ENCODE results near the gene BCO1. TPM values are rescaled to one million over a fixed set of nuclear protein-coding genes. Genes with fewer than 3 reads are reported as not detected.
A peak's percentile ranks its signal among the peaks of the same experiment; 100 is the strongest.

BCO1 gene
- total RNA-seq, 1 donor = not detected

DNA sequence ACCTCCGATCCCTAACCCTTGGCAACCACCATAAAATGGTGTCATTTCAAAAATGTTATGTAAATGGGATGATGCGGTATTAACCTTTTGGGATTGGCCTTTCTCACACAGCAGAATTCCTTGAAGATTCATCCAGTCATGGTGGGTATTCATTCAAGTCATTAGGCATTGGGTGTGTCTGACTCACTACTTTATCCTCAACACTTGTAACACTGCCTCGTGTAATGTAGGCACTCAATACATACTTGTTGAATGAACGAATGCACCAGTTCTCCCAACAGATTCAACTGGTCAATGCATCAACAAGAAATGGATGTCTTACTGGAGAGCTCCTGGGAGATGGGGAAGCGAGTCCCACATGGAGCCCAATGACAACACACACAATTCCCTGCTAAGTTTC, 54.4 kb downstream of the BCO1 start:
- peaks cover 18% of the 10 kb centered on the region for H3K4me1 ChIP-seq (ENCODE audit: insufficient read depth, low read length)
- TF ChIP-seq, protein P1, sequence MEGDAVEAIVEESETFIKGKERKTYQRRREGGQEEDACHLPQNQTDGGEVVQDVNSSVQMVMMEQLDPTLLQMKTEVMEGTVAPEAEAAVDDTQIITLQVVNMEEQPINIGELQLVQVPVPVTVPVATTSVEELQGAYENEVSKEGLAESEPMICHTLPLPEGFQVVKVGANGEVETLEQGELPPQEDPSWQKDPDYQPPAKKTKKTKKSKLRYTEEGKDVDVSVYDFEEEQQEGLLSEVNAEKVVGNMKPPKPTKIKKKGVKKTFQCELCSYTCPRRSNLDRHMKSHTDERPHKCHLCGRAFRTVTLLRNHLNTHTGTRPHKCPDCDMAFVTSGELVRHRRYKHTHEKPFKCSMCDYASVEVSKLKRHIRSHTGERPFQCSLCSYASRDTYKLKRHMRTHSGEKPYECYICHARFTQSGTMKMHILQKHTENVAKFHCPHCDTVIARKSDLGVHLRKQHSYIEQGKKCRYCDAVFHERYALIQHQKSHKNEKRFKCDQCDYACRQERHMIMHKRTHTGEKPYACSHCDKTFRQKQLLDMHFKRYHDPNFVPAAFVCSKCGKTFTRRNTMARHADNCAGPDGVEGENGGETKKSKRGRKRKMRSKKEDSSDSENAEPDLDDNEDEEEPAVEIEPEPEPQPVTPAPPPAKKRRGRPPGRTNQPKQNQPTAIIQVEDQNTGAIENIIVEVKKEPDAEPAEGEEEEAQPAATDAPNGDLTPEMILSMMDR (IDR thresholded peaks at IDR 0.05; ENCODE audit: extremely low read depth, low read depth, low read length) = no peak
- no peak for DNase-seq (ENCODE audit: insufficient read length, low spot score, missing footprints)
- H3K4me3 ChIP-seq (ENCODE audit: insufficient read depth, low read length) = no peak overlapping the region
- H3K27me3 ChIP-seq (ENCODE audit: insufficient read depth, low read length) = no peaks in the 10 kb centered on the region
- no peaks in the 10 kb centered on the region for H3K9me3 ChIP-seq (ENCODE audit: low read depth, low read length)
- H3K36me3 ChIP-seq (ENCODE audit: insufficient read depth, low read length) = no peaks in the 10 kb centered on the region
- H3K79me2 ChIP-seq (ENCODE audit: insufficient read depth, low read length) = no peaks in the 10 kb centered on the region
- H2AFZ ChIP-seq (ENCODE audit: low read length) = no peak overlapping the region
- no peaks in the 10 kb centered on the region for H4K20me1 ChIP-seq (ENCODE audit: insufficient read depth, low read length)
- no peak overlapping the region for H3K4me2 ChIP-seq (ENCODE audit: insufficient read depth, low read length)
- no peak overlapping the region for H3K27ac ChIP-seq (ENCODE audit: low read depth, low read length)

DNA sequence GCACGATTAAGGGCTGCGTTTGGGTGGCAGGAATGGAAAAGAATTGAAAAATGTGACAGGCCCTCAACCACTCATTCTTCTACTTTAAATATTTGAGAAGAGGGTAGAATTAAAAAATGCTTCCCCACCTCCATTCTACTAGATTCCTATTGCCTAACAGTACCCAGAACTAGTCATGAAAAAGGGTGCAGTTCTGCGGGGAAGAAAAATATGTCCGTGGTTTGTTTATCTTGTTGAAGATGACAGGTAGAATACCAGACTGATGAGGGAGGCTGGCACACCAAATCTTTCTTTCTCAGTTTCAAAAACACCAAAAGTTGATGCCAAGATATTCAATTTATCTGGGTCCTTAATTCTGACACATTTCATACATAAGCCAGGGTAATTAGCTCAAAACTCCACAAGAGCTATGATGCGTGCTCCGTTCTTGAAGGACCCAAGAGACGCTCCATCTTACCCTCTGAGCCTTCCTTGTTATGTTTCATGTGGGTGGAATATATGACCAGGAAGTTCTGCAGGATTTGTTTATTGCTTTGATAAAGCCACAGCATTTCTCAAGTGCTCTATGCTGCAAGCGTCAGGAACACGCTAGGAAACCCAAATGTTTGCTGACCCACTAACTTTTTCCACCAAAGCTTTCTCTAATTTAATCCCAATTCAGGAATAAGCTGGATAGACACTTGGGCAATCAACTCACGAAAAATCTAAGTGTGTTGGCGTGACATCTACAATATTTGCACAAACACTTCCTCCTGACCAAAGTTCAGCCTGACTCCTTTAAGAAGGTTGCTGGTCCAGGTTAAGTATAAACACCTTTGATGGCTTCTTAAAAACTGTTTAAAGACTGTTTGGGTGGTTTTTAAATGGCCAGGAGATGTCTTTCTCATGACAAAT, 55.7 kb downstream of the BCO1 start:
- Histone ChIP-seq H3K4me3 (ENCODE audit: insufficient read depth, low read length) (peak overlapping the region; percentile 38), H3K4me1 (ENCODE audit: insufficient read depth, low read length) (peaks cover 18% of the 10 kb centered on the region), H3K27ac (ENCODE audit: low read depth, low read length) (peak overlapping the region; percentile 69), H3K9me3 (ENCODE audit: low read depth, low read length) (no peaks in the 10 kb centered on the region), H3K79me2 (ENCODE audit: insufficient read depth, low read length) (no peaks in the 10 kb centered on the region), H4K20me1 (ENCODE audit: insufficient read depth, low read length) (no peaks in the 10 kb centered on the region), H3K27me3 (ENCODE audit: insufficient read depth, low read length) (no peaks in the 10 kb centered on the region), H3K36me3 (ENCODE audit: insufficient read depth, low read length) (no peaks in the 10 kb centered on the region), H2AFZ (ENCODE audit: low read length) (no peak overlapping the region), H3K4me2 (ENCODE audit: insufficient read depth, low read length) (peak overlapping the region; percentile 29)
- TF ChIP-seq, protein P1 (IDR thresholded peaks at IDR 0.05; ENCODE audit: extremely low read depth, low read depth, low read length) = no peak
- DNase-seq (ENCODE audit: insufficient read length, low spot score, missing footprints) = peak; percentile 80

DNA sequence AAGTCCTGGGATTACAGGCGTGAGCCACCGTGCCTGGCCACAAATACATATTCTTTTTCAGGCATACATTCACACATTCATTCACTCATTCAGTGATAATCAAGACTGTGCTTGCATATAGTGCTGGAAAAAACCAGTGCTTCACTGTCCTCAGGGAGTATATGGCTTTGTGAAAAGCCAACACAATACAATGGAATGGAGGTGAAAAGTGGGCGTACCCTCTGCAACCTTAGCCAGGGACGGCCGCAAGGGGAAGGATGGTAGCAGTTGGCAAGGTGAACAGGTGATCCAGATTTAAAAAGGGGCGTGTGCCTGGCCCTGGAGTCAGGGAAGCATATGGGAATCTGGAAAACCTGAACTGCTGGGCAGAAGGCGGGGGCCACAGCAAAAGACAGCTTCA, 58.1 kb downstream of the BCO1 start:
- Histone ChIP-seq H3K4me1 (ENCODE audit: insufficient read depth, low read length) (peaks cover 18% of the 10 kb centered on the region), H3K4me3 (ENCODE audit: insufficient read depth, low read length) (no peak overlapping the region), H4K20me1 (ENCODE audit: insufficient read depth, low read length) (no peaks in the 10 kb centered on the region), H3K4me2 (ENCODE audit: insufficient read depth, low read length) (no peak overlapping the region), H3K27me3 (ENCODE audit: insufficient read depth, low read length) (no peaks in the 10 kb centered on the region), H3K36me3 (ENCODE audit: insufficient read depth, low read length) (no peaks in the 10 kb centered on the region), H3K27ac (ENCODE audit: low read depth, low read length) (no peak overlapping the region), H2AFZ (ENCODE audit: low read length) (no peak overlapping the region), H3K79me2 (ENCODE audit: insufficient read depth, low read length) (no peaks in the 10 kb centered on the region), H3K9me3 (ENCODE audit: low read depth, low read length) (no peaks in the 10 kb centered on the region)
- TF ChIP-seq, protein P1 (IDR thresholded peaks at IDR 0.05; ENCODE audit: extremely low read depth, low read depth, low read length) = no peak
- DNase-seq (ENCODE audit: insufficient read length, low spot score, missing footprints) = no peak

DNA sequence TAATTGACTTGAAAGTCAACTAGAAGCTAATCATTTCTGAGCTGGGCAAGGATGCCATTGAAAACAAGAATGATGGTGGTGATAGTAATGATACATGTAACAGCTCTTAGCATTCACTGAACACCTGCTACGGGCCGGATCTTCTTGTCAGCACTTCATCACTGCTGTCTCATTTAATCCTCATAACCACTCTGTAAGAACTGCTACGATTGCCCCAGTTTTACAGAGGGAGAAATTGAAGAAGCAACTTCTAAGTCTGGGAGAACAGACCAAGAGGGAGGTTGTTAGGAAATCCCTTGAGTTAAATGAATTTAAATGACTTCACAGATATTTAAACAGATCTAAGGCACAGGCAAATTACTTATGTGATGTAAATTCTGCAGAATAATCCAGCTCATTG, 69.3 kb downstream of the BCO1 start:
- Histone ChIP-seq H3K4me1 (ENCODE audit: insufficient read depth, low read length) (no peaks in the 10 kb centered on the region), H3K4me2 (ENCODE audit: insufficient read depth, low read length) (no peak overlapping the region), H4K20me1 (ENCODE audit: insufficient read depth, low read length) (peaks cover 3% of the 10 kb centered on the region), H3K36me3 (ENCODE audit: insufficient read depth, low read length) (no peaks in the 10 kb centered on the region), H3K9me3 (ENCODE audit: low read depth, low read length) (no peaks in the 10 kb centered on the region), H3K4me3 (ENCODE audit: insufficient read depth, low read length) (no peak overlapping the region), H3K27me3 (ENCODE audit: insufficient read depth, low read length) (no peaks in the 10 kb centered on the region), H3K79me2 (ENCODE audit: insufficient read depth, low read length) (peaks cover 10% of the 10 kb centered on the region), H2AFZ (ENCODE audit: low read length) (no peak overlapping the region), H3K27ac (ENCODE audit: low read depth, low read length) (no peak overlapping the region)
- TF ChIP-seq, protein P1 (IDR thresholded peaks at IDR 0.05; ENCODE audit: extremely low read depth, low read depth, low read length) = no peak
- no peak for DNase-seq (ENCODE audit: insufficient read length, low spot score, missing footprints)

Data from osteoblast (primary cell).